DND-41 (cell line): ENCODE data around the gene MRM3.
"Not testable (repeated sequence)": the region's sequence is repeated elsewhere in the genome, so short reads cannot be mapped to it uniquely, and the experiment has no call there.

Experiments used
- ATAC-seq: fragments of 200-7000 bp; cut with Tn5 transposase; 3 replicates; pipeline ENCODE4 v1.9.1; 2021; ENCODE audit warnings: low read depth; ENCODE audit not compliant: insufficient read depth
- DNase-seq: peaks from one replicate; pipeline ENCODE4 v3.0.0-alpha.2; 2020
- H2AFZ ChIP-seq: 2 replicates; pipeline ENCODE4 v1.6.0; 2012; ENCODE audit warnings: low read depth, low read length
- H3K27ac ChIP-seq: 2 replicates; pipeline ENCODE4 v1.5.1; 2012; ENCODE audit warnings: low read length, inconsistent platforms
- H3K27me3 ChIP-seq: fragments of 200-600 bp; sonication (generic); 2 replicates; pipeline ENCODE4 v1.6.0; 2012; ENCODE audit warnings: low read length, mild to moderate bottlenecking, inconsistent platforms; ENCODE audit not compliant: insufficient read depth, poor library complexity
- H3K36me3 ChIP-seq: 2 replicates; pipeline ENCODE4 v1.5.1; 2012; ENCODE audit warnings: low read length, inconsistent platforms; ENCODE audit not compliant: insufficient read depth
- H3K4me1 ChIP-seq: 2 replicates; pipeline ENCODE4 v1.5.1; 2012; ENCODE audit warnings: mild to moderate bottlenecking, low read length; ENCODE audit not compliant: insufficient read depth
- H3K4me2 ChIP-seq: 2 replicates; pipeline ENCODE4 v1.6.0; 2012; ENCODE audit warnings: mild to moderate bottlenecking, moderate library complexity, low read length, inconsistent platforms; ENCODE audit not compliant: insufficient read depth
- H3K4me3 ChIP-seq, 2 experiments: fragments of 200-600 bp in 1 of 2; shearing (Covaris generic) in 1 of 2; 2 replicates each; pipeline ENCODE4 v1.5.1; 2012 to 2016; ENCODE audit warnings: inconsistent platforms in 2 of 2, low read length in 2 of 2, mild to moderate bottlenecking in 2 of 2, low read depth in 1 of 2, moderate library complexity in 1 of 2
- H3K79me2 ChIP-seq: 2 replicates; pipeline ENCODE4 v1.6.0; 2012; ENCODE audit warnings: low read length, inconsistent platforms; ENCODE audit not compliant: insufficient read depth
- H3K9ac ChIP-seq: 2 replicates; pipeline ENCODE4 v1.6.0; 2012; ENCODE audit warnings: low read depth, mild to moderate bottlenecking, inconsistent platforms, low read length, moderate library complexity
- H3K9me3 ChIP-seq: 2 replicates; pipeline ENCODE4 v1.5.1; 2012; ENCODE audit warnings: low read length, moderate library complexity, mild to moderate bottlenecking, inconsistent platforms; ENCODE audit not compliant: insufficient read depth, severe bottlenecking
- H4K20me1 ChIP-seq: 2 replicates; pipeline ENCODE4 v1.6.0; 2012; ENCODE audit warnings: low read length; ENCODE audit not compliant: insufficient read depth
- CTCF ChIP-seq: IDR thresholded peaks from 2 replicates; pipeline ENCODE4 v1.5.1; 2012; ENCODE audit warnings: borderline replicate concordance, low read length, moderate library complexity, mild to moderate bottlenecking; ENCODE audit not compliant: poor library complexity, severe bottlenecking; ENCODE audit errors: extremely low read depth
- EZH2 ChIP-seq: IDR thresholded peaks from 3 replicates; pipeline ENCODE4 v1.6.1; 2012; ENCODE audit warnings: borderline replicate concordance, low read depth, mild to moderate bottlenecking, moderate library complexity, low read length, inconsistent platforms; ENCODE audit not compliant: severe bottlenecking

The MRM3 gene

GRCh38 chr17:802901-803881 is 21.0 kb downstream of the MRM3 start:
- no peak overlapping the region for H3K27ac ChIP-seq

GRCh38 chr17:804541-805435 is 22.6 kb downstream of the MRM3 start:
- no peaks in the 10 kb centered on the region for H3K27me3 ChIP-seq
- no peaks in the 10 kb centered on the region for H3K4me1 ChIP-seq
- no peaks in the 10 kb centered on the region; the same call in 1 of the 2 replicates for H4K20me1 ChIP-seq
- no peak overlapping the region for H3K27ac ChIP-seq
- no peaks in the 10 kb centered on the region for H3K9me3 ChIP-seq
- H3K9ac ChIP-seq, result no peak overlapping the region
- ATAC-seq (no peak), DNase-seq (no peak)
- TF ChIP-seq EZH2 (no peak), CTCF (no peak)
- no peak overlapping the region for H3K4me3 ChIP-seq
- no peak overlapping the region for H2AFZ ChIP-seq
- H3K4me2 ChIP-seq, result no peak overlapping the region
- H3K79me2 ChIP-seq, result no peaks in the 10 kb centered on the region
- no peaks in the 10 kb centered on the region for H3K36me3 ChIP-seq

More at GRCh38 chr17:802901-803881, 21.0 kb downstream of the MRM3 start:
- Histone ChIP-seq H3K4me1 (no peaks in the 10 kb centered on the region), H3K9ac (no peak overlapping the region), H3K4me2 (no peak overlapping the region), H4K20me1 (0 out of 2 replicates have a peak, but pooled peaks cover 3% of the 10 kb centered on the region), H2AFZ (no peak overlapping the region), H3K9me3 (no peaks in the 10 kb centered on the region), H3K4me3 (no peak overlapping the region), H3K36me3 (no peaks in the 10 kb centered on the region), H3K27me3 (no peaks in the 10 kb centered on the region), H3K79me2 (no peaks in the 10 kb centered on the region)
- ATAC-seq (no peak), DNase-seq (no peak)
- TF ChIP-seq EZH2 (no peak), CTCF (no peak)

- H3K9me3 ChIP-seq, H4K20me1 ChIP-seq, H2AFZ ChIP-seq, DNase-seq, H3K4me2 ChIP-seq, H3K9ac ChIP-seq, ATAC-seq, H3K4me3 ChIP-seq, H3K27ac ChIP-seq, H3K36me3 ChIP-seq, H3K79me2 ChIP-seq, H3K4me1 ChIP-seq, H3K27me3 ChIP-seq: not testable (repeated sequence)
Measured at GRCh38 chr17:805886-806285, 23.7 kb downstream of the MRM3 start.
